GM12872 (cell line): ENCODE measurements around the gene CEACAM19.

Experiments used
- TF ChIP-seq, protein P1 (sequence below): IDR thresholded peaks from 3 replicates; pipeline ENCODE4 v1.5.1; 2011; ENCODE audit warnings: low read depth, mild to moderate bottlenecking, low read length, moderate library complexity; ENCODE audit not compliant: insufficient read depth

The CEACAM19 gene

DNA sequence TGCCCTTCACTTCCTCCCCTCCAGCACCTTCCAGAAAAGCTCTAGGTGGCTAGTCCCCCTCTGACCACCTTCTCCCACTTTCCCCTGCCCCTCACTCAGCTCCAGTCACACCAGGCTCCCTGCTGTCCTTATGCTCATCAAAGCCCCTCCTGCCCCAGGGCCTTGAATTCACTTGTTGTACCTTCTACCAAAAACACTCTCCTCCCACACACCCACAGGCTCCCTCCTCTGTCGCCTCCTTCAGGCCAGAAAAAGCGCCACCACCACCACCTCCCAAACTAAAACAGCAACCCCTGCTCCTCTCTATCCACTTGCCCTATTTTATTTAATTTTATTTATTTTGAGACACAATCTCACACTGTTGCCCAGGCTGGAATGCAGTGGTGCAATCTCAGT, 22.9 kb downstream of the CEACAM19 start:
- TF ChIP-seq, protein P1, sequence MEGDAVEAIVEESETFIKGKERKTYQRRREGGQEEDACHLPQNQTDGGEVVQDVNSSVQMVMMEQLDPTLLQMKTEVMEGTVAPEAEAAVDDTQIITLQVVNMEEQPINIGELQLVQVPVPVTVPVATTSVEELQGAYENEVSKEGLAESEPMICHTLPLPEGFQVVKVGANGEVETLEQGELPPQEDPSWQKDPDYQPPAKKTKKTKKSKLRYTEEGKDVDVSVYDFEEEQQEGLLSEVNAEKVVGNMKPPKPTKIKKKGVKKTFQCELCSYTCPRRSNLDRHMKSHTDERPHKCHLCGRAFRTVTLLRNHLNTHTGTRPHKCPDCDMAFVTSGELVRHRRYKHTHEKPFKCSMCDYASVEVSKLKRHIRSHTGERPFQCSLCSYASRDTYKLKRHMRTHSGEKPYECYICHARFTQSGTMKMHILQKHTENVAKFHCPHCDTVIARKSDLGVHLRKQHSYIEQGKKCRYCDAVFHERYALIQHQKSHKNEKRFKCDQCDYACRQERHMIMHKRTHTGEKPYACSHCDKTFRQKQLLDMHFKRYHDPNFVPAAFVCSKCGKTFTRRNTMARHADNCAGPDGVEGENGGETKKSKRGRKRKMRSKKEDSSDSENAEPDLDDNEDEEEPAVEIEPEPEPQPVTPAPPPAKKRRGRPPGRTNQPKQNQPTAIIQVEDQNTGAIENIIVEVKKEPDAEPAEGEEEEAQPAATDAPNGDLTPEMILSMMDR: peak; percentile 48

DNA sequence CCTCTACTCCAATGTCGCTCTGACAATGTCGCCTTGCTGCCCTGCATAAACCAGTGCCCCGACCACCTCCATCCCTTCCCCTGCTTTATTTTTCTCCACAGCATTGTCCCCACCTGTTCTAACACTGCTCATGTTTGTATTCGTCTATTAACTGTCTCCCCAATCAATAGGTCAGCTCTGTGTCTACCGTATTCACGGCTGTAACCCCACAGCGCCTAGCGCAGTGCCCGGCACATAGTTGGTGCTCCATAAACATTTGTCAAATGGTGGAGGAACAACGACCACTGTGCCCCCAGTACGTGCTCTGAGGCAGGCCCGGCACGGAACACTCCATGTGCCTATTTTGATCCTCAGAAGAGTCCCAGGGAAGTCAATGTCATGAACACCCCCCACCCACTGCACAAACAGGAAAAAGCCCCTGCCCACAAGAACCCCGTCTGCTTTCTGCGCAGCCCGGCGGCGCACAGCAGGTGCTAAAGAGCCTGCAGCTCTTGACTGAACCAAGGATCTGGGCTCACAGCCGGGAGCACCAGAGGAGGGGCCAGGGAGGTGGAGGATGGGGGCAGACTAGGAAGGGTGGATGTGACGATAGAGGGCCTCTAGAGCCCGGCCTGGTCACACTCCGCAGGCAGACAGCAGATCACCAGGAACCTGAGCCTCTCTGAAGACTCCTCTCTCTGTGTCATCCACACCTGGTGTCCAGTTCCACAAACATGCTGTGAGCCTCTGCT, 25.8 kb downstream of the CEACAM19 start:
- TF ChIP-seq, protein P1: no peak

DNA sequence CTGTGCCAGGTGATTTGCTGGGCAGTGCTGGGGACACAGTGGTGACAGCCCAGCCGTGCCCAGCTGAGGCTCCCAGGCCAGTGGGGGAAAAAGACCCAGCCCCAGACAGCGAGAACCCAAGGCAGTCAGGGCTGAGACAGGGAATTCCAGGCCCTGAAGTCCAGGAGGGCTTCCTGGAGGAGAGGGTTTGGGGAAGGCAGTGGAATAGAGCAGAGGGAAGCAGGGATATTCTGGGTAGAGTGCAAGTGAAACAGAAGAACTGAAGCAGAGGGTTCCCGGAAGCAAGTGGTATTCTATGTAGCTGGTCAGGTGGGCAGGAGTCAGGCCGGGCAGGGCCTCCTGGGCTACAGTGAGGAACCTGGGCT, 26.4 kb downstream of the CEACAM19 start:
- TF ChIP-seq, protein P1: no peak

DNA sequence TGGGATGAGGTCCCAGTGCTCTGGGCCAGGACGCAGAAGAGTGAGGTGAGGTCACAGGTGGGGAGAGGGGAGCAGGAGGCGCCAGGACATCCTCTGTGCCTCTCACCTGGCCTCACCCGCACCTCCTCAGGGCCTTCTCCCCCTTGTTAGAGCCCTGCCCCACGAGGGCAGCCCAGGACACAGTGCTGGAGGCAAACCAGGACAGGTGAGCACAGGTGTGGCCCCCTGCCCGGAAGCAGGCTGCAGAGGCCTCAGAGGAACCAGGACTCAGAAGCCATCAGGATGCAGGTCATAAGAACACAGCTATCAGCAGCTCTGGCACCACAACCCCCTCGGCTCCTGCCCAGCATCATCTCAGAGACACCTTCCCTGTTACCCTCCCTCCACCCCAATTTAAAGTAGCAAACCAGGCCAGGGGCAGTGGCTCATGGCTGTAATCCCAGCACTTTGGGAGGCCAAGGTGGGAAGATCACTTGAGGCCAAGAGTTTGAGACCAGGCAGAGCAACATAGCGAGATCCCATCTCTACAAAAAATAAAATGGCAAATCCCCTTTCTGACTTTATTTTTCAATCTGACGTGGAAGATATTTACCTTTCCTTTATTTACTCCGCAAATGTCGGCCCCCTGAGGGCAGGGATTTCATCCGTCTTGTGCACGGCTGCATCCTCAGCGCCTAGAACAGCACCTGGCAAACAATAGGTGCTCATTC, 27.4 kb downstream of the CEACAM19 start, which contains the start of gene CEACAM16:
Gene CEACAM16 (plus strand): TSS at position 660 of the 710 bp plus-strand sequence. CDS start 2,306 bp downstream, outside the sequence.
- TF ChIP-seq, protein P1: no peak

DNA sequence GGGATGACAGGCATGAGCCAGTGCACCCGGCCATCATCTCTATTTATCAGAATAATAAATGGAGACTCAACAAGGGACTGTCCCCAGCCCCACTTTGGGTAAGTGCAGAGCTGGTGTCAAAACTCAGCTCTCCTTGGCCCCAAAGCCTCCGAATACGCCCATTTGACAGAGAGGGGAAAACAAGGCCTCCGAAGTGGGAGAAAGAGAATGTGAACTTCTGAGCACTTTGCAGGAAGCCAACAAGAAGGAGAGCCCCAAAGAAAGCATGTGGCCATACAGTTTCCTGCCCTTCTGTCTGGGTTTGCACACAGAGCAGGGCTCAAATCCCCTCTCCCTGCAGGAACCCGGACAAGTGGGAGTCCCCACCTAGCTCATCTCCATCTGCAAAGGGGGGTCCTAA, 29.3 kb downstream of the CEACAM19 start:
- TF ChIP-seq, protein P1: no peak

DNA sequence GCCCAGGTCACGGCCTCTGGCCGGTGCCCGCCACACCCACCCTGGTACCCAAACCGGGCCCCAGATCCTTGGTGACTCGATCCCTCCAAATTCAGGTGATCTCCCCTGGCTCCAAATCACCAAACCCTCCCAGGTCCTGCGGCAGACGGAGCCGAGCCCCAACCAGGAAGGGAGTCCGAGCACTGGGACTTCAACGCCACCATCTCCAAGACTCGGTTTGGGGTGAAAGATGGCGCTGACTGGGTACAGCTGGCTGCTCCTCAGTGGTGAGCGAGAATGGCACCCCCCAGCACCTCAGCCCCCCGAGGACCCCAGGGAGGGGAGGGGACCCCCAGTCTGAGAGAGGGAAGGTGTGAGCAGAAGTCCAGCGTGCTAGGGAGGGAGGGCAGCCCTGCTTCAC, 29.9 kb downstream of the CEACAM19 start:
- TF ChIP-seq, protein P1: no peak

DNA sequence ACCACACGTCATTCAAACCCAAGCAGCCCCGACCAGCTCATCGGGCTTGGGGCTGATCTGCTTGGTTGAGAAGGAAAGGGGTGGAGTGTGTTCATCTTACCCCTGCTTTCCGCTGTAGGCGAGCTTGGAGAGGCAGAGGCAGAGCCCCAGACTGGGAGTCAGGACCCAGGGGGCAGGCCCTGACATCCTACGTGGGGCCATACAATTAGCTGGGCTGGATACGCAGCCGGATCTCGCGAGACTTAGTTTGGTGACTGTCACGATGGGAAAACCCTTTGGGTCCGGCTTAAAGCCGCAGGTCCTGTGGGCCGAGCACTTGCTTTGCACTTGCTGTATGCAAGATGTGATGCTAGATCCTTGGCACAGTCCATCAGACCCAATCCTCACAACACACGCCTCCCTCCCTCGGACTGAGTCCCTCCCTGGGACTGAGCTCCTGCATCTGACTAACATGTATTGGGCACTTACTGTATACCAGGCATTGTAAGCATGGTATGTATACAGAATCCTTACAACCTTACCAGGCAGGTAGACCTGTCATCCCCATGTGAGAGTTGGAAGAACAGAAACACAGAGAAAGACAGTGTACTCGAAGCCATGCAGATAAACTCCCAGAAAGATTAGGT, 31.4 kb downstream of the CEACAM19 start:
- TF ChIP-seq, protein P1: no peak
